ENCODE results near the gene TK1.
A peak's percentile ranks its signal among the peaks of the same experiment; 100 is the strongest.
"Not testable (repeated sequence)": the region's sequence is repeated elsewhere in the genome, so short reads cannot be mapped to it uniquely, and the experiment has no call there.

TK1 gene, protein sequence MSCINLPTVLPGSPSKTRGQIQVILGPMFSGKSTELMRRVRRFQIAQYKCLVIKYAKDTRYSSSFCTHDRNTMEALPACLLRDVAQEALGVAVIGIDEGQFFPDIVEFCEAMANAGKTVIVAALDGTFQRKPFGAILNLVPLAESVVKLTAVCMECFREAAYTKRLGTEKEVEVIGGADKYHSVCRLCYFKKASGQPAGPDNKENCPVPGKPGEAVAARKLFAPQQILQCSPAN

DNA sequence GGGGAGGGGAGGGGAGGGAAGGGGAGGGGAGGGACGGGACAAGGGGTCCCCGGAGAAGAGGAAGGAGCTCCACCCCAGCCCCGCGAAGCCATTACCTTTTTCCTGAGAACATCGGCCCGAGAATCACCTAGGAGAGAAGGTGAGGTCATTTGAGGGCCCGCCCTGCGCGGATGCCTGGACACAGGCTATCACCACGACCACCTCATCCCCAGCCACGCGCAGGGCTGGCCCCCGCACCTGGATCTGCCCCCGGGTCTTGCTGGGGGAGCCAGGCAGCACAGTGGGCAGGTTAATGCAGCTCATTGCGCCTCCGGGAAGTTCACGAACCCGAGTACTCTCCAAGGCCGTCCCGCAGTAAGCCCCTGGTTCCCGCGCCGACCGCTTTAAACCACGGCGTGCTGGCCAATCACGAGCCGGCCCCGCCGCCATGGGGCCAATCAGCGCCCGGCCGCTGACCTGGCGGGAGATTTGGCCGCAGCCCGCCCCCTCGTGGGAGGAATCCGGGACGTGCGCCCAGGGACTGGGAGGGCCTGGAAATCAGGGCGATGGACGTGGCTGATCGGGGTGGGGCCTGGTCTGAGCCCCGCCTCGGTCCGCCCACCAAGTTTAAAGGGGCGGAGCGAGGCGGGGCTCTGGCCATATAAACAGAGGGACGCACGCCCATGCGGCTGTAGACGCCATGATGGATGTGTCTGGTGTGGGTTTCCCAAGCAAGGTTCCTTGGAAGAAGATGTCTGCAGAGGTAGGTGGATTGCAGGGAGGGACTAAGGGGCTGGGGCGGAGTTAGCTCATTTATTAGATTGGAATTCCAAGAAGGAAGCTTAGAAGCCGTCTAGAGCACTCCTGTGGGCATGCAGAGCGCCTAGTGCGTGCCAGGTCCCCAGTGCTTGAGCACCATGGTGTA lies at the start of gene TK1, which contains the start of gene AFMID:
Gene TK1, minus strand, starts transcription at position 361 of the 904 bp plus-strand sequence. Its CDS starts 58 bp downstream, at position 303.
Gene AFMID, plus strand, starts transcription at position 671 of the 904 bp plus-strand sequence. Its CDS starts 9 bp downstream, at position 680.
- Mint-ChIP-seq H3K4me1 (ENCODE audit: low read depth) (peaks cover 22% of the 10 kb centered on the region), H3K27me3 (ENCODE audit: low read depth) (no peaks in the 10 kb centered on the region), H3K27ac (peak within 1 kb of the TSS; percentile 72), H3K9me3 (no peaks in the 10 kb centered on the region), H3K4me3 (peak within 1 kb of the TSS; percentile 92), H3K36me3 (ENCODE audit: low read depth) (peaks cover 2% of the 10 kb centered on the region)

DNA sequence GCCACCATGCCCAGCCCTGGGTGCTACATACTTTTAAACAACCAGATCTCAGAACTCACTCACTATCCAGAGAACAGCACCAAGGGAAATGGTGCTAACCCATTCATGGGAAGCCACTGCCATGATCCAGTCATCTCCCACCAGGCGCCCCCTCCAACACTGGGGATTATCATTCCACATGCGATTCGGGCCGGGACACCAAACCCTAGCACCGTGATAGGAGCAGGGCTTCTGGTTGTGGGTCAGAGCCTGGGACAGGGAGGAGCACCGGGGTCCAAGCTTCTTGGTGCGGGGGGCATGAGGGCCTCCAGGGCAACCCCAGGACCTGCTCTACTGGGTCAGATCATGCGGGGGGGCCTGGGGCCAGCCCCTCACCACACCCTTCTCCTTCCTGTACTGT lies 49.0 kb upstream of the TK1 start:
- no peak overlapping the region for H3K4me3 Mint-ChIP-seq
- peaks cover 26% of the 10 kb centered on the region for H3K27me3 Mint-ChIP-seq (ENCODE audit: low read depth)
- peaks cover 4% of the 10 kb centered on the region for H3K4me1 Mint-ChIP-seq (ENCODE audit: low read depth)
- no peaks in the 10 kb centered on the region for H3K9me3 Mint-ChIP-seq
- H3K27ac Mint-ChIP-seq: no peak overlapping the region
- H3K36me3 Mint-ChIP-seq (ENCODE audit: low read depth): no peaks in the 10 kb centered on the region

GRCh38 chr17:78235022-78235421 lies 48.2 kb upstream of the TK1 start:
- H3K27me3 Mint-ChIP-seq (ENCODE audit: low read depth): peaks cover 35% of the 10 kb centered on the region
- H3K27ac Mint-ChIP-seq; H3K4me1 Mint-ChIP-seq (ENCODE audit: low read depth); H3K9me3 Mint-ChIP-seq; H3K36me3 Mint-ChIP-seq (ENCODE audit: low read depth); H3K4me3 Mint-ChIP-seq: not testable (repeated sequence)

DNA sequence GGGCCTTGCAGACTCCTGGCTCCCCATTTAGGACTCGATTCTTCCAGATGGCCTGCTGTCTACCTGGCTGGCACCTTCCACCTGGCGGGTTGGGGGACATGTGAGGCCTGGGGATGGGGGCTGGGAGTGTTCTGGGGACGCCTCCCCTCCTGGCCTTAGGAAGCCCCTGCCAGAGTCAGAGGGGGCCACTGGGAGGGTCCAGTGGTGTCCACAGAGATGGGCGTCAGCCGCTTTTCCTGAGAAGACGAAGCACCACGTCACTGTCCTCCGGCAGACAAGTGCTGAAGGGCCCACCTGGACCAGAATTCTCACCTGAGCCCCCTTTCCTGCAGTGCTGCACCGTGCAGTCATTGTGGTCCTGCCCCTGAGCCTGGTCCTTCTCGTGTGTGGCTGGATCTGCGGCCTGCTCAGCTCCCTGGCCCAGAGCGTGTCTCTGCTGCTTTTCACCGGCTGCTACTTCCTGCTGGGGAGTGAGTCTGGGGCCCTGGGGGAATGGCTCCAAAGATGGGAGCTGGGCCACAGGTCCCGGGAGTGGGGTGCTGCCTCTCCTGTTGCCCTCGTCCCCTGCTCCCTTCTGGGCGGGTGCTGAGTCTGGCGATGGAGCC lies 47.5 kb upstream of the TK1 start:
- Mint-ChIP-seq H3K36me3 (ENCODE audit: low read depth) (no peaks in the 10 kb centered on the region), H3K27me3 (ENCODE audit: low read depth) (peaks cover 38% of the 10 kb centered on the region), H3K4me1 (ENCODE audit: low read depth) (peaks cover 4% of the 10 kb centered on the region), H3K4me3 (no peak overlapping the region), H3K9me3 (no peaks in the 10 kb centered on the region), H3K27ac (no peak overlapping the region)

DNA sequence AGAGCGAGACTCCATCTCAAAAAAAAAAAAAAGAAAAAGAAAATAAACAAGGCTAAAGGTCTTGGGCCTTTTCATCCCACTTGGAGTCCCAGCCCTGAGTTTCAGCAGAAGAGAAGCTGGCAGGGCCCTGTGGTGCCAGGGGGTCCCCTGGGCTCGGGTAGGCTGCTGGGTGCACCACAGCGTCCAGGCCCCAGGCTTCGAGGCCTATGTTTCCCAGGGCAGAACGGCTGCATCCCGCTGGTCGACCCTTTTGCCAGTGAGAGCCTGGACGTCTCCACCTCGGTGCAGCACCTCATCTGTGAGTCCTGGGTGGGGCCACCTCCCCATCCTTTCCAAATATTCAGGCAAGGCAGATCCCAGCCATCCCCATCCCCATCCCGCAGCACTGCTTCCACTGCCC lies 46.8 kb upstream of the TK1 start:
- no peak overlapping the region for H3K4me3 Mint-ChIP-seq

GRCh38 chr17:78232859-78233173 lies 46.0 kb upstream of the TK1 start:
- Mint-ChIP-seq H3K4me1 (ENCODE audit: low read depth) (peaks cover 4% of the 10 kb centered on the region), H3K27me3 (ENCODE audit: low read depth) (peaks cover 45% of the 10 kb centered on the region), H3K9me3 (no peaks in the 10 kb centered on the region), H3K27ac (no peak overlapping the region), H3K36me3 (ENCODE audit: low read depth) (no peaks in the 10 kb centered on the region), H3K4me3 (no peak overlapping the region)

More for the DNA sequence above, 46.8 kb upstream of the TK1 start:
- Mint-ChIP-seq H3K27me3 (ENCODE audit: low read depth) (peaks cover 41% of the 10 kb centered on the region), H3K9me3 (no peaks in the 10 kb centered on the region), H3K36me3 (ENCODE audit: low read depth) (no peaks in the 10 kb centered on the region), H3K27ac (no peak overlapping the region), H3K4me1 (ENCODE audit: low read depth) (peaks cover 4% of the 10 kb centered on the region)

DNA sequence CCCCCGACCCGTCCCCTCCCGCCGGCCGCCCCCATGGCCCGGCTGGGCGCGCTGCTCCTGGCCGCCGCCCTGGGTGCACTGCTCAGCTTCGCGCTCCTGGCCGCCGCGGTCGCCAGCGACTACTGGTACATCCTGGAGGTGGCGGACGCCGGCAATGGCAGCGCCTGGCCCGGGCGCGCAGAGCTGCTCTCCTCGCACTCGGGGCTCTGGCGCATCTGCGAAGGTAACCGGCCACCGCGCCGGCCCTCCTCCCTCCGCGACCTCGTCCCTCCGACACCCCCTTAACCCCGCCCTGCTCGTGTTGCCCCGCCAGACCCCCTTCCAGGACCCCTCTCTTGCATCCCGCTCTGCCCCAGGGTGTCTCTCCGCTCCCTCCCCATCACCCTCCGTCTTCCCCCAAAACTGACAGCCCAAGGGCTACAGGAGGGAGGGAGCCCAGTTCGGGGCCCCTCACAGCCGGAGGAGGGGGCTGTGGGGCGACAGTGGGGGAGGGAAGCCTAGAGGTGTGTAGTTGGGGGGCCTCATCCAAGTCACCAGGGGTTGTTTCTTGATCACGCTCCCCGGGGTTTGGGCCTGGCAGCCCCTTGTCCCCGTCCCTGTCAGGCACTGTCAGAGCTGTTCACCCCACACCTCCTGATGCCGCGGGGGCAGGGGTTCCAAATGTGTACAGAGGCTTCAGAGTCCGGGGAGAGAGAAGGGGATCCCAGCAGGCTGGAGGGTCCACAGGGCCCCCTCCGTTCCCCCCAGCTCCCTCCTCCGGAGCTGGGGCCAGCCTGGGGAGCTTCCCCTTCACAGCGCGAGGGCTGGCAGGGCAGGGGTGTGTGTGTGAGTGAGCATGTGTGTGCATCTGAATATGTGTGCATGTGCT lies 45.4 kb upstream of the TK1 start:
- Mint-ChIP-seq H3K36me3 (ENCODE audit: low read depth) (no peaks in the 10 kb centered on the region), H3K27ac (no peak overlapping the region), H3K9me3 (no peaks in the 10 kb centered on the region), H3K4me3 (no peak overlapping the region), H3K27me3 (ENCODE audit: low read depth) (peaks cover 50% of the 10 kb centered on the region), H3K4me1 (ENCODE audit: low read depth) (peaks cover 4% of the 10 kb centered on the region)

DNA sequence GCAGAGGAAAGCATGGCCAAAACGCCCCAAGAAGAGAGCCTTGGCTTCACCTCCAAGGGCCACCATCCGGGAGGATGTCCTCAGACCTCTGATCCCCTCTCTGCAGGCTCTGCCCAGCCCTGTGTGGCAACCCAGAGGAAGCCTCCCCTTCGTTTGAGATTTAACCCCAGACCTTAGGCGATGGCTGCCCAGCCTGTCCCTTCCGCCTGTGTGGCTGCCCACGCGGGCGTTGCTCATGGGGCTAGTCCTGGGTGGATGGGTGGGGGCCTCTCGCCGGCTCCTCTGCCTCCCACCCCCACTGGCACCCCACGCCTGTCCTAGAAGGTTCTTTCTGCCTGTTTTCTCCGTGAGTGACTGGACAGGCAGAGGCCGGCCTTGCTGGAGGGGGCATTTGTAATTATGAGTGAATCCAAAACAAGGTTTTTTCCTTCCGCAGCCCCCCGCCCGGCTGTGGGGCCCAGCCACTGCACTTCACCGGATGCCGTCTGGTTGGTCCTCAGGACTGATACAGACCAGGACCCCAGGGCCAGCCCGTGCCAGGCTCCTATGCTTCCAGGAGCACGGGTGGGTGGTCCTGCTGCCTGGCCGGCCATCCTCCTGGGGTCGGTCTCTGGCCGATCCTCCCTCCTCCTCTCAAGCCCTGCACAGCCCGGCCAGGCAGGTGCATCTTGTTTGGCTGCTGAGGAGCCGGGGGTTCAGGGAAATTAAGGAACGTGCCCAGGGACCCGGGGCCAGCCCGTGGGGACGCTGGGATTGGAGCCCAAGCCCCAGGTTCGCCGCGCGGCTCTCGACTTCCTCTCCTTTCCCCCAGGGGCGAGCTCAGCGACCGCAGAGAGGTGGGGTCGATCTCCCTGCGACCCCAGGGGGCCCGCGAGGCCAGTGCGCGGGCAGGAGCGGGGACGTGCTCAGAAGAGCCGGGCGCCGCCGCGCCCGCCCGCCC lies 44.4 kb upstream of the TK1 start, which contains the start of gene TMEM235:
Gene TMEM235, plus strand, starts transcription at position 636 of the 940 bp plus-strand sequence. CDS start 393 bp downstream, outside the sequence.
- Mint-ChIP-seq H3K4me3 (no peak within 1 kb of the TSS), H3K36me3 (ENCODE audit: low read depth) (no peaks in the 10 kb centered on the region), H3K9me3 (no peaks in the 10 kb centered on the region), H3K27ac (no peak within 1 kb of the TSS), H3K27me3 (ENCODE audit: low read depth) (peaks cover 50% of the 10 kb centered on the region), H3K4me1 (ENCODE audit: low read depth) (peaks cover 9% of the 10 kb centered on the region)

DNA sequence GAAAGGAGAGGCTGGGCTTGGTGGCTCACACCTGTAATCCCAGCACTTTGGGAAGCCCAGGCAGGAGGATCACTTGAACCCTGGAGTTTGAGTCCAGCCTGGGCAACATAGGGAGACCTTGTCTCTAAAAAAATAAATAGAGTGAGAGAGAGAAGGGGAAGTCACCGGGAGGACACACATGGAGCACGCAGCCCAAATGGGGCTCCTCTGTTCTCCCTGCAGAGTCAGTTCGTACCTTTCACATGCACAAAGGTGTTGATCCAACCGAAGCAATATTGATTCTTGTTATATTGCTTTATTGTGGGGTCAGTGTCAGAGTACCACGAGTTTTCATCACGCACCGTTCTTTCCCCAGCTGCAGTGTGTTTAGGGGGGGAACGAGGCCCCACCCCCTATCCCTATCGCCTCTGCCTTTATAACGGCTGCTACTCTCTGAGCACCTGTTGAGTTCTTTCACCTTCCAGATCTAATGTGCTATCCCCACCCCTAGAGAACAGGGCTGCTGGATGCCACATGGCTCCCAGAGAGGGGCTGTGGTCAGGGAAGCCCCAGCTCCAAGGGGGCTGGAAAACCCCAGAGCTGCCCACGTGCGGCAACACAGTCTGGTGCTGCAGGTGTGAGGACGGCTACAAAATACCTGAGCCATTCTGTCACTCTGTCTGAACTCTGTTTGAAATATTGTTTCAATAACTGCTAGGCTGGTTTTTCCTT lies 43.6 kb upstream of the TK1 start:
- Mint-ChIP-seq H3K4me1 (ENCODE audit: low read depth) (peaks cover 10% of the 10 kb centered on the region), H3K27ac (no peak overlapping the region), H3K36me3 (ENCODE audit: low read depth) (peaks cover 3% of the 10 kb centered on the region), H3K27me3 (ENCODE audit: low read depth) (peaks cover 50% of the 10 kb centered on the region), H3K9me3 (no peaks in the 10 kb centered on the region), H3K4me3 (no peak overlapping the region)

- no peaks in the 10 kb centered on the region for H3K9me3 Mint-ChIP-seq
- H3K4me1 Mint-ChIP-seq (ENCODE audit: low read depth): peaks cover 10% of the 10 kb centered on the region
- H3K4me3 Mint-ChIP-seq: no peak overlapping the region
- H3K27ac Mint-ChIP-seq: no peak overlapping the region
- H3K36me3 Mint-ChIP-seq (ENCODE audit: low read depth): peaks cover 18% of the 10 kb centered on the region
- H3K27me3 Mint-ChIP-seq (ENCODE audit: low read depth): peaks cover 44% of the 10 kb centered on the region
Measured at GRCh38 chr17:78228176-78228575, 41.3 kb upstream of the TK1 start.

GRCh38 chr17:78227455-78227916 lies 40.6 kb upstream of the TK1 start:
- Mint-ChIP-seq H3K9me3 (no peaks in the 10 kb centered on the region), H3K4me3 (no peak overlapping the region), H3K27me3 (ENCODE audit: low read depth) (peaks cover 38% of the 10 kb centered on the region), H3K36me3 (ENCODE audit: low read depth) (peaks cover 21% of the 10 kb centered on the region), H3K27ac (no peak overlapping the region), H3K4me1 (ENCODE audit: low read depth) (peaks cover 6% of the 10 kb centered on the region)

DNA sequence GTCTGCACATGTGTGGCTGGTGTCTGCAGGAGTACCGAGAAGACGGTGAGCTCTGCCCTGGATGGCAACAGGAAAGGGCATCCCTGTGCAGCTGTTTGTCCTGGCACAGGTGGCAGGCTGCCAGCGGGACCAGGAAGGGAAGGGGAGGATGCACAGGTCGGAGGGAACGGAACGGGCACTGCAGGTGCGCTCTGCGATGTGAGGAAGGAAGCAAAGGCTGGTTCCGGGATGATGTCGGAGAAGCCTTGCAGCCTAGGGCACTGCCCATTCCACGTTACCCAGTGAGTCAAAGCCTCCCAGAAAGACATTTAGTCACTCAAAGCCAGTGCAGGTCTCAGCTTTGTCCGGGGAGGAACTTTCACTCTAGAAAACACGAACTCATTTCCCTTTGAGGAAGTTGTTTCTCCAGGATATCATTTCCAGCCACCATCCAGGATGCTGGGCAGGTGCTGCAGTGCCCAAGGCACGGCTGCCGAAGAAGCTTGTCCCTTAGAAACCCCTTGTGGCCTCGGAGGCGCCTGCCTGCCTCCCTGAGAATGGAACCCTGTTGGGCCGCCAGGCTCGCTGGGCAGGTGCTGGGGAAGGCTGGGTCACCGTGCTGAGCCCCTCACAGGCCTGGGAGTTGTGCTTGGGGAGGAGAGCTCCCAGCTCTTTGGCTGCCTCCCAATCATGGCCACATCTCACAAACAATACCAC lies 40.1 kb upstream of the TK1 start:
- Mint-ChIP-seq H3K27me3 (ENCODE audit: low read depth) (peaks cover 32% of the 10 kb centered on the region), H3K9me3 (no peaks in the 10 kb centered on the region), H3K4me3 (no peak overlapping the region)

More for the DNA sequence above, 40.1 kb upstream of the TK1 start:
- Mint-ChIP-seq H3K36me3 (ENCODE audit: low read depth) (peaks cover 21% of the 10 kb centered on the region), H3K4me1 (ENCODE audit: low read depth) (peaks cover 6% of the 10 kb centered on the region), H3K27ac (no peak overlapping the region)
